HG03045 (cell line): ENCODE measurements around the gene RNF38.
"Not testable (repeated sequence)": the region's sequence is repeated elsewhere in the genome, so short reads cannot be mapped to it uniquely, and the experiment has no call there.

Source experiments
- ATAC-seq: cut with Tn5 transposase; IDR thresholded peaks from one replicate; pipeline ENCODE4 v1.9.1; 2021; ENCODE audit warnings: mild to moderate bottlenecking, moderate library complexity; ENCODE audit not compliant: unreplicated experiment

RNF38 gene

GRCh38 chr9:36336131-36336907, 63.8 kb downstream of the RNF38 start:
- ATAC-seq = no peak

GRCh38 chr9:36332006-36332405, 68.1 kb downstream of the RNF38 start:
- no peak for ATAC-seq

DNA sequence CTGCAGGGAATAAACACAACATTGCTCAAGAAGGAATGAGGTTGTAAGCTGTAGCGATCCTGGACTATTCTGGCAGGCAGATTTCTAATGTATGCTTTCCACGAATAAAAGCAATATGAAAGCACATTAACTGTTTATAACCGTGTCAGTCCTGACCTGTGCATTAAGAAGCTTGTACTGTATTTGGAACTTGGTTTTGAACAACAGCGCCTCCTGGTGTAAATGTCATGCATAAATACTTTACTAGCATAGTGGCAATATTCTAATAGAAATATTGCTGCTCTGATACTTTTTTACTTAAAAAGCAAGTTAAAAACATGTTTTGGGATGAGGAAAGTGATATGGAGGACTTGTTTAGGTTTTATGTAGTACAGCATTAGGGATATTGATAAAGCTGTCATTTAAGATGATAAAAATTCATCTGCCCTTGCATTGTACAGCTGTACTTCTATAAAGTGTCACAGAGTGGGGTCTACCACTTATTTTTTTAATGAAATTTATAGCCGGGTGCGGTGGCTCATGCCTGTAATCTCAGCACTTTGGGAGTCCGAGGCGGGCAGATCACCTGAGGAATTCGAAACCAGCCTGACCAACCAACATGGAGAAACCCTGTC, 71.2 kb downstream of the RNF38 start:
- no peak for ATAC-seq

GRCh38 chr9:36325081-36325828, 74.8 kb downstream of the RNF38 start:
- no peak for ATAC-seq

- no peak for ATAC-seq
These were observed 76.1 kb downstream of the RNF38 start for GRCh38 chr9:36323926-36324325.

GRCh38 chr9:36322462-36322861, 77.6 kb downstream of the RNF38 start:
- ATAC-seq = no peak

GRCh38 chr9:36321903-36322302, 78.2 kb downstream of the RNF38 start:
- ATAC-seq = not testable (repeated sequence)

DNA sequence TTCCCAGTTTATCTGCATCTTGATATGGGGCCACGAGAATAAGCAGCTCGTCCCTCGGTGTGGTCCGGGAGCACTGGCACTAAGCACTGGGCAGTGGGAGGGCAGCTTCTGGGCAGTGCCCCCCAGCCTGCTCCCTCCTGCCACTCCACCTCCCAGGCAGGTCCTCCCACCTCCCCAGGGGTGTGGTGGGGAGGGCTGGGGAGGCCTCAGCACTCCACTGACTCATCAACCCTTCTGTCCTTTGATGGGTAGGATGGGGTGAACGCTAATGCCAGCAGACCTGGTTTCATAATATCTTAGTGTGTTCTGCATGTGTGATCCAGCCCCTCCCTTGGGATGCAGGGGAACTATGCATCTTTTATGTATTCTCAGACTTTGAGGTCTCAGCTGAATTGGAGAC, 79.6 kb downstream of the RNF38 start:
- no peak for ATAC-seq

GRCh38 chr9:36319806-36320205, 80.3 kb downstream of the RNF38 start:
- ATAC-seq = no peak

- no peak for ATAC-seq
These were observed 80.9 kb downstream of the RNF38 start for GRCh38 chr9:36319183-36319582.

- ATAC-seq = no peak
These were observed 81.8 kb downstream of the RNF38 start for GRCh38 chr9:36318212-36318802.

- ATAC-seq = no peak
These were observed 82.3 kb downstream of the RNF38 start for GRCh38 chr9:36317766-36318165.

- ATAC-seq = no peak
These were observed 83.3 kb downstream of the RNF38 start for GRCh38 chr9:36316611-36317317.

DNA sequence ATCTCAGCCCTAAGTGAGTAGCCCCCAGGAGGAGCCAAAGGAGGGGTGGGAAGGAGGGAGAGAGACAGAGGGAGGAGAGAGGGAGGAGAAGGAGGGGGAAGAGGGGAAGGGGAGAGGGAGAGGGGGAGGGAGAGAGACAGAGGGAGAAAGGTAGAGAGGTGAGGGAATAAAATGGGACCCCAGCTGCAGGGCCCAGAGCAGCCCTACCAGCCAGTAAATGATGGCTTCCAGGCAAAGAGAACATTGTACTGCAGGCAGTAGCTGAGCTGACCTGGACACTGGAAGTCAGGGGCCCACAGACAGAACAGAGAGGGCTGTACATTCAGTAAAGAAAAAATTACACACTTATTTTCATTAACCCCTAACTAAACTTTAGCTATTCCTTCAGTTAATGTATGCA, 84.0 kb downstream of the RNF38 start:
- ATAC-seq = no peak

- ATAC-seq = no peak
These were observed 84.8 kb downstream of the RNF38 start for GRCh38 chr9:36315283-36315682.

- ATAC-seq = no peak
These were observed 85.3 kb downstream of the RNF38 start for GRCh38 chr9:36314740-36315139.

GRCh38 chr9:36306471-36307306, 93.4 kb downstream of the RNF38 start:
- ATAC-seq = no peak

DNA sequence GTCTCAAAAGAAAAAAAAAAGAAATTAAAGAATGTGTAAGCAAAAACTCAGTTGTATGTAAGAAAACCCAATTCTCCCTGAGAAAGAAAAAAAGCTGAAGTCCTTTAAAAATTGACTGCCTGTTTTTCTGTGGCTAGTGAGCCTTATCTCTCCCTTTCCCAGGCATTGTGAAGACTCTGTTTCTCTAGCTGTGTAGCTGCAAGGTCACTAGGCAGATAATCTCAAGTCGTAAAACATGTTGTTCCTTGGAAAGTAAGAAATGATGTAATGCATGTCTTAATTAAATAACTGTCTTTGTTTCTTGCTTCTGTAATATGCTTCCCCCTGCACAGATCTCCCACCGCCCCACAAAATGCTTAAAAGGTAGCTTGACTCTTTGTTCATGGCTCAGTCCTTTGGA, 95.7 kb downstream of the RNF38 start:
- ATAC-seq = not testable (repeated sequence)

DNA sequence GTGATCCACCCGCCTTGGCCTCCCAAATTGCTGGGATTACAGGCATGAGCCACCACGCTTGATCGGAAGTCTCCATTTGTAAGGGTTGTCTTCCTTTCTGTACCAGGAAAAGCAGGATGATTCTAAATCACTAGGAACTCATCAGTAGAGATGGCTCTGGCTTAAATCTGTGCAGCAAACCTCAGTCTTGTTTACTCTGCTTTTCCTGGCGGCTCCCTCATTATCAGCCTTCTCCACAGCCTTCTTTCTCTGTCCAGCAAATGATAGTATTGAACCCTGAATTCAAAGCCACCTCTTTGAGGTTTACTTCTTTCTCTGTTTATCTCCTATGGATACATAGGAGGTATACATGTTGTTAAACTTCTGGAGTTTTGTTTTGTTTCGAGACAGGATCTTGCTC, 98.8 kb downstream of the RNF38 start:
- ATAC-seq = no peak

GRCh38 chr9:36298566-36298965, 101.5 kb downstream of the RNF38 start:
- no peak for ATAC-seq
